Ureter (tissue), 1 donor: ENCODE data around the gene L2HGDH. TPM values are rescaled to one million over a fixed set of nuclear protein-coding genes. Genes with fewer than 3 reads are reported as not detected.
"Not testable (repeated sequence)": the region's sequence is repeated elsewhere in the genome, so short reads cannot be mapped to it uniquely, and the experiment has no call there.

Experiments used
- DNase-seq: peaks from one replicate; pipeline ENCODE4 v3.0.0-alpha.2; 2020; ENCODE audit warnings: low spot score
- total RNA-seq: library from RNA; stranded (reverse); gene quantifications from one replicate; pipeline ENCODE4 v1.2.4, GENCODE V29; 2023
- donor health status: DM: yes; HTN: yes; CAD: no.

The L2HGDH gene
- 7.8 TPM for total RNA-seq

- DNase-seq, result peak; percentile 93
These were observed at the start of gene L2HGDH, which contains the start of gene DMAC2L for GRCh38 chr14:50311972-50312733. Gene L2HGDH (minus strand): TSS chr14:50312229. CDS start chr14:50312150, 79 bp downstream. Gene DMAC2L (plus strand): TSS chr14:50312324. CDS start chr14:50321488, 9,164 bp downstream.

GRCh38 chr14:50360851-50361250, 48.8 kb upstream of the L2HGDH start:
- no peak for DNase-seq

GRCh38 chr14:50360093-50360492, 48.1 kb upstream of the L2HGDH start:
- DNase-seq, result peak; percentile 7

GRCh38 chr14:50359631-50360030, 47.6 kb upstream of the L2HGDH start:
- peak; percentile 6 for DNase-seq

- peak; percentile 14 for DNase-seq
These were observed 45.8 kb upstream of the L2HGDH start for GRCh38 chr14:50357753-50358395.

- DNase-seq, result peak; percentile 19
These were observed 45.1 kb upstream of the L2HGDH start for GRCh38 chr14:50357124-50357523.

- not testable (repeated sequence) for DNase-seq
These were observed 44.3 kb upstream of the L2HGDH start for GRCh38 chr14:50356283-50356682.

GRCh38 chr14:50355692-50356091, 43.7 kb upstream of the L2HGDH start:
- DNase-seq, result peak; percentile 1

- DNase-seq, result no peak
These were observed 42.5 kb upstream of the L2HGDH start for GRCh38 chr14:50354527-50354926.

GRCh38 chr14:50353126-50353525, 41.1 kb upstream of the L2HGDH start:
- no peak for DNase-seq

- DNase-seq, result no peak
These were observed 40.6 kb upstream of the L2HGDH start for GRCh38 chr14:50352584-50352983.

- DNase-seq, result no peak
These were observed 38.9 kb upstream of the L2HGDH start for GRCh38 chr14:50350975-50351374.

GRCh38 chr14:50348933-50349332, 36.9 kb upstream of the L2HGDH start:
- DNase-seq, result no peak

- DNase-seq, result no peak
These were observed 35.5 kb upstream of the L2HGDH start for GRCh38 chr14:50347521-50347920.

- no peak for DNase-seq
These were observed 33.9 kb upstream of the L2HGDH start for GRCh38 chr14:50345846-50346422.

GRCh38 chr14:50344876-50345563, 33.0 kb upstream of the L2HGDH start:
- no peak for DNase-seq

GRCh38 chr14:50344116-50344775, 32.2 kb upstream of the L2HGDH start:
- no peak for DNase-seq

GRCh38 chr14:50343434-50343833, 31.4 kb upstream of the L2HGDH start:
- no peak for DNase-seq

- DNase-seq, result peak; percentile 69
These were observed 30.4 kb upstream of the L2HGDH start for GRCh38 chr14:50342221-50343078.

- DNase-seq, result no peak
These were observed 28.9 kb upstream of the L2HGDH start for GRCh38 chr14:50340963-50341362.

- DNase-seq, result no peak
These were observed 28.0 kb upstream of the L2HGDH start for GRCh38 chr14:50340045-50340444.
